ENCODE measurements around the gene GARIN3.
"Not testable (repeated sequence)": the region's sequence is repeated elsewhere in the genome, so short reads cannot be mapped to it uniquely, and the experiment has no call there.

The GARIN3 gene

DNA sequence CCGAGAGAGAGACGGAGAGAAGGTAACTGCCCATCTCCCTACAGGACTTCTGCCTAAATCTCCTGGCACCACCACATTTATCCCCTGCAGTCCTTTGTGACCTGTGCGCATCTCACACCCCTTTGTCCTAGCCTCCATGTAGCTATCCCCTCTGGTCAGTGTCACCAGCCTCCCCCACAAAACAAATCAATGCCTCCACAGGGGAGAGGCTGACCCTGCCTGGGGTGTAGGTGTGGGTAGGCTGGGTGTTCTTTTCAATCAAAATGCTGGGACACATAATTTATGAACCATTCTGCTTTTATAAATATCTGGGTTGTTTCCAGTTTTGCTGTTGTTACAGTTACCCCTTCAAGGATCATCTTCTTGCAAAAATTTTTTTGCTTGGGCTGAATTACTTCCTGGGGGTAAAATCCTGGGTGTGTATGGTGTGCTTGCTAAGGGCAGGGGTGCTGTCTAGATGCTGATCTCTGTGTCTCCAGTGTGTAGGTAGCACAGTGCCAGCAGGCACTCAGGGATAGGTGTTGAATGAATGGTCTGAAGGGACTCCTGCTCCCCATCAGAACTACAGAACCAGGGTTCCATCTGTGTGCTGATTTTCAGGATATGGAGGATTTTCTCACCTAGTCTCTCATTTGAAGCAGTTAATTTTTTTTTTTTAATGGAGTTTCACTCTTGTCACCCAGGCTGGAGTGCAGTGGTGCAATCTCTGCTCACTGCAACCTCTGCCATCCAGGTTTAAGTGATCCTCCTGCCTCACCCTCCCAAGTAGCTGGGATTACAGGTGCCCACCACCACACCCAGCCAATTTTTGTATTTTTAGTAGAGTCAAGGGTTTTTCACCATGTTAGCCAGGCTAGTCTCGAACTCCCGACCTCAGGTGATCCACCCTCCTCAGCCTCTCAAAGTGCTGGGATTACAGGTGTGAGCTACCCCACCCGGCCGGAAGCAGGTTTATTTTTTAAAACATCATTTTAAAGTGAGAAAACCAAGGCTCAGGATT lies at the start of gene GARIN3:
Gene GARIN3, minus strand, starts transcription at position 51 of the 1,000 bp plus-strand sequence. CDS start 96 bp downstream, outside the sequence.
- DNase-seq, result no peak

DNA sequence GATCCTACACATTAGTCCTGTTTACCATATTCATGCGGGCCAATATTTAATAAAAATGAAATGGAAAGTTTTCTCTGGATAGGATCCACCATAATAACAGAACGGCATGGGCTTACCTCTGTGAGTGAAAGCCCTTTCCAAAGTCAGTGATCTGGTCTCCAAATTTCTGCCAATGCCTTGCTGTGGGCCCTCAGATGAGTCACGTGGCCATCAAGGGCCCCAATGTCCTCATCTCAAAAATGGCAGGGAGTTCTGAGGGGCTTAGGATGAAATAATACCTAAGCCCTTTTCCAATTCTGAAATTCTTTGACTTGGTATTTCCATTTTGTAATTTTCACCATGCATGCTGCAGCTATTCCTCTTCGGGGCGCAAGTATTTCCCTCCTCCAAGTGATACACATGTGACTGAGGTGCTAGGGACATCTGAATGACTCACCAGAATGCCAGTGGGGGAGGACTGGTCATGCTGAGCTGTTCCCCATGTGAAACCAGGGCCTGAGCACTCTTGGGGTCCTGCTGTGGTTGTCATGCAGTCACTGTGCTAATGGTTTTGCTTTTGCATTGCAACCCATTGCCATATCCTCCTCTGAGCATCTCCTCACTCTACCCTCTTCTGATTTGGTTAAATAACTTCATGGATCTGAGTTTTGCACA lies 49.6 kb upstream of the GARIN3 start:
- DNase-seq, result no peak

DNA sequence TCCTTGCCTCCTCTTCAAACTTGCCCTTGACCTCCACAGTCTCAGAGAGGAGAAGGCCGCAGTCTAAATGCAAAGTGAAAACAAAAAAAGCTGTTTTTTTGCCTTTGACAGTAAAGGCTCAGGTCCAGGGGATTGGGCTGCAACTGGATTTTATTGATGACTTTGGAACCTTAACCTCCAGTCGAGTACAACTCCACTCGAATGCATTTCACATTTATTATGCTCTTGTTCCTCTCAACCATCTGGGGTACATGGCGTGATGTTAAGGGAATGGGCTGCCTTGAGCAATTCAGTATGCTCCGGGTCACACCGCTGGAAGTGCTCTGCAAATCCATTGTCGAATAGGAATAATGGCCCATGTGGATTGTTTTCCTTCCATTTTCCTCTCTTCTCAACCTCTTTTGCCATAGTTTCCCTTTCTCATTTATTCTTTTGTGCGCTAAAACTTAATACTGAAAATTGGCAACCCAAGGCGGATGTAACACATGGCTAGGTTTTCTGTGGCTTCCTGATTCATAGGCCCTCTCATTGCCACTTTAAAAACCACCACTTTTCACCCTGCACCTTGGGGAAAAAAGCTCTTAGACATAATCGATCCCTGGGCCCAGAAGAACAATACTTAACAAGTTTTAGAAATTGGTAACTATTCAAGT lies 48.9 kb upstream of the GARIN3 start:
- DNase-seq, result no peak

DNA sequence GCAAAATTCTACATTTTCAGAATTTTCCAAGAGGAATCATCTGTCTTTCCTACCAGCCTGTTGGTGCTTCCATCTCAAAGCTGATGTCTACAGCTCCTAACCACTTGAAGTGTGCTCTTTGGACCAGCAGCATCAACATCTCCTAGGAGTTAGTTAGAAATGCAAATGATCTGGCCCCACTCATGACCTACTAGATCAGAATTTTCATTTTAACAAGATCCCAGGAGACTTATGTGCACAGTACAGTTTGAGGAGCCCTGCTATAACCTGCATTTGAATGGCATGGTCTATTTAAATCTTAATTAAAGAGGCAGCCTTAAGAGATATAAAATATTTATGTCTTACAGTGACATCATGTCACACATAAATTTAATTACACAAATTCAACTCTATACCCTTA lies 48.4 kb upstream of the GARIN3 start:
- DNase-seq, result no peak

DNA sequence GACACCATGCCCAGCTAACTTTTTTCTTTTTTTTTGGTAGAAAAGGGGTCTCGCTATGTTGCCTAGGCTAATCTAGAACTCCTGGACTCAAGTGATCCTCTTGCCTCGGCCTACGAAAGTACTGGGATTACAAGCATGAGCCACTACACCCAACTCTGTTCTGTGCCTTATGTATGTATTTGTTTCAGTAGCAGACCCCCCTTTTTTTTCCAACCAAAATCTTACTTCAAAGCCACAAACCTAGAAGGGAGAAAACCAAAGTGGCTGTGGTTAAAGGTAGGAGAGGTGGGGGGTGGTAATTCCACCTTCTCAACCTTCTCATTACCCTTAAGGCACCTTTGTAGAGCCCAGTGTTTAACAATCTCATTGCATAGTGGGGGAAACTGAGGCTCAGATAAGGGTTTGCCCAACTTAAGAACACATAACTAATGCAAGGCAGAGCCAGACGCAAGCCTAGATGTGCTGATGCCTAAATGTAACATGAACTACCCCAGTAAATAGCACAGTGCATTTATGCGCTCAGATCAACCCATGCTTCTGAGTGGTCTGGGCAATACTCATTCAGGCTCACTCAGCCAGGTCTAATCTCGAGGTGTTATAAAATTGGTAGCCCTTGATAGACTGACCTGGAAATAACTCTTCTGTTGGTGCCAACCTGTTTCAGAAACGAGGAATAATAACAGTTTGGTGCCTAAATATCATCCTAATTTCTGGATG lies 47.6 kb upstream of the GARIN3 start:
- no peak for DNase-seq

DNA sequence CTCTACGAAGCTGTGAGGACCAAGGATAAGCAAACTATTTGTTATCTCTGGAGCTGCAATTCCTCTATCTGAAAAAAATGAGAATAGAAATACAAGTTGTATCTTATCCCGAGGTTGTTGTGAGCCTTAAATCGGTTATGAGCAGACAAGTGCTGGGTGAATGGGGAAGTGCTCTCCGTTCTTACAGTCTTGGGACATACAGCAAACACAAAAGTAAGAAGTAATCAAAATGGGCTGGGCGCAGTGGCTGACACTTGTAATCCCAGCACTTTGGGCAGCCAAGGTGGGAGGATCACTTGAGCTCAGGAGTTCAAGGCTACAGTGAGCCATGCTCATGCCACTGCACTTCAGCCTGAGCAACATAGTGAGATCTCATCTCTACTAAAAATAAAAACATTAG lies 46.2 kb upstream of the GARIN3 start:
- no peak for DNase-seq

DNA sequence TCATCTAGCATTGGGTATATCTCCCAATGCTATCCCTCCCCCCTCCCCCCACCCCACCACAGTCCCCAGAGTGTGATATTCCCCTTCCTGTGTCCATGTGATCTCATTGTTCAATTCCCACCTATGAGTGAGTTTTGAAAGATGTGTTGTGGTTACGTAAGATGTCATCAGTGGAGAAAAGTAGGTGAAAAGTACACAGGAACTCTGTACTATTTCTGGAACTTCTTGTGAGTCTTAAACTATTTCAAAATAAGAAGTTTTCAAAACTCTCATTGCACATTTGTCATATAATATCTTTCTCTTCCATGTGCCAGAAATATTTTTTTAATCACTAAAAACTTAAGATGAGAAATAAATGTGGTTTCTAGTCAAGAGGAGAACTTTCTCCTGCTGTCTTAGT lies 44.6 kb upstream of the GARIN3 start:
- DNase-seq, result not testable (repeated sequence)

DNA sequence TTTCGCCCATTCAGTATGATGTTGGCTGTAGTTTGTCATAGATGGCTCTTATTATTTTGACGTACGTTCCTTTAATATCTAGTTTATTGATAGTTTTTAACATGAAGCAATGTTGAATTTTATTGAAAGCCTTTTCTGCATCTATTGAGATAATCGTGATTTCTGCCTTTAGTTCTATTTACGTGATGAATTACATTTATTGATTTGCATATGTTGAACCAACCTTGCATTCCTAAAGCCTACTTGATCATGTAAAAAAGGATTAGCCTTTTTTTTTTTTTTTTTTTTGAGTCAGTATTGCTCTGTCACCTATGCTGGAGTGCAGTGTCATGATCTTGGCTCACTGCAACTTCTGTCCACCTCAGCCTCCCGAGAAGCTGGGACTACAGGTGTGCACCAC lies 39.6 kb upstream of the GARIN3 start:
- DNase-seq, result no peak

DNA sequence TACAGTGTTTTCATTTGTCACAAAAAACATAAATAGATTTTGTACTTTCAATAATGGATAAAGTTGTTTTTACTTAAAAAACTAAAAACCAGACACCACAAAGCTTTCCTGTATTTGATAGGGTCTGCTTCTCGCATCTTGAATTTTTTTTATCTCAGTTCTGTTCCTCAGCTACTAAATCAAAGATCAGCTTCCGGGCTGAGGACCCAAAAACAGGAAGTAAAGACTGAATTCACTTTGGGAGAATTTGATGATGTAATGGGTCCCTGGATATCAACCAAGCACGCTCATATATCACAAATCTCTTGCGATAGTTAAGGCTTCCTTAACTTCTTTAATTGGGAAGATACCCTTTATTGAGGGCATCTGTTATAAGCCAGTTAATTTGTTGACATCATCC lies 38.7 kb upstream of the GARIN3 start:
- DNase-seq, result no peak

DNA sequence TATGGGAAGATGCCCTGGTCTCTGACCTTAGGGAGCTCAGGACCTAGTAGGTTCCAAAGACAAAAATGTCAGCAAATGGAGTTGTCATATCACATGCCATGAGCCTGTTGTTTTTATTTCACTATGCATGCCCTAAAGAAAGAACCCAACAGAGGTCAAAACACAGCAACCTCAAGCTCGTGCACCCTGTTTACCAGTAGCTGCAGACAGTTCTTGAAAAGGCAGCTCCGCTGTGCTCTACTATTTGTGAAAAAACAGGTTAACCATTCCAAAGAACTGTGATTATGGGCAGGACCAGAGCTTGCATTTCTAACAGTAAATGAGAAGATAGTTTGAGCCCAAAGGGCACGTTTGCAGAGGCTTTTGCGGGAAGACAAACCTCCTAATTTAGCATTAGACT lies 37.4 kb upstream of the GARIN3 start:
- no peak for DNase-seq

DNA sequence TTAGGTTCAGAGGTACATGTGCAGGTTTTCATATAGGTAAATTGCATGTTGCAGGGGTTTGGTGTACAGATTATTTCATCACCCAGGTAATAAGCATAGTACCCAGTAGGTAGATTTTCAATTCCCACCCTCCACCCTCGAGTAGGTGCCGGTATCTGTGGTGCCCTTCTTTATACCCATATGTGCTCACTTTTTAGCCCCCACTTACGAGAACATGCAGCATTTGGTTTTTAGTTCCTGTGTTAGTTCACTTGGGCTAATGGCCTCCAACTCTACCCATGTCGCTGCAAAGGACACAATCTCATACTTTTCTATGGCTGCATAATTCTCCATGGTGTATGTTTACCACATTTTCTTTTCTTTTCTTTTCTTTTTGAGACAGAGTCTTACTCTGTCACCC lies 35.8 kb upstream of the GARIN3 start:
- no peak for DNase-seq

DNA sequence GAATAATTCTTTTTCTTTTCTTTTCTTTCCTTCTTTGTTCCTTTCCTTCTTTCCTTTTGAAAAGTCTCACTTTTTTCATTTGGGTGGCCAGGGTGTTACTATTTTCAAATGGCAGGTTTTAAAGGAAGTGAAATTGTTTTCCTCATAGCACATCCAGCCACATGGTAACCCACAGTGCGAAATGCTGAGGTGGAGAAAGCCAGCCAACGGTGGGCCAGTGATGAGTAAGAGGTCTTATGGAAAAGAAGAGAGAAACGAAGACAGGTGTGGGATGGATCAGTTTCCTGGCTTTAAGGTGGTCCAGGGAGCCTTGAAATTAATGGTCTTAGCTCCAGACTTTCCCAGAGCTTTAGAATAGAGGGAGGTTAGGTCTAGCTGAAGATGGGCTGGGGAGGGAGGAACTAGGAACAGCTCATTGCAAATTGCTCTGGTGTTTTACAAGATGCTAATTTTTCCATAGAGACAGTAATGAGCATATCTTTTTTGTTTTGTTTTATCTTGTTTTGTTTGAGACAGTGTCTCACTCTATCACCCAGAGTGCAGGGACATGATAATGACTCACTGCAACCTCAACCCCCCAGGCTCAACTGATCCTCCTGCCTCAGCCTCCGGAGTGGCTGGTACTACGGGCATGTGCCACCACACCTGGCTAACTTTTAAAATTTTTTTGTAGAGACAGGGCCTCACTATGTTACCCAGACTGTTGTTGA lies 32.4 kb upstream of the GARIN3 start:
- no peak for DNase-seq

DNA sequence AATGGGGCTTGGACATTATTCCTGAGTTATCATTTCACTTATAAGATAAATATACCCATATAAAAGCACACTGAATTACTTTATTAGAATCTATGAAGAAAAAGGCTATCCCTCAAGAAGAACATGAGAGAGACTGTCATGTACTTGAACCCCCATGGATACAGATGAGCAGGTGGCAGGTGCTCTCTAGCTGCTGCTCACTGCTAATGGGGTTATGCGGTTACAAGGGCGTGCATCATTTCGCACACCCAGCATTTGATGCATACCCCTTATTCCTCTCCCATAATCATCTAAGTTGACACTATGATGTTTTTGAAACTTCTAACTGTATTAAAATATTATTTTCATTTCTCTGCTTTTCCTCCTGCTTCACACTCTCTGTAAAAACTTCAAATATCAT lies 31.0 kb upstream of the GARIN3 start:
- DNase-seq, result no peak

DNA sequence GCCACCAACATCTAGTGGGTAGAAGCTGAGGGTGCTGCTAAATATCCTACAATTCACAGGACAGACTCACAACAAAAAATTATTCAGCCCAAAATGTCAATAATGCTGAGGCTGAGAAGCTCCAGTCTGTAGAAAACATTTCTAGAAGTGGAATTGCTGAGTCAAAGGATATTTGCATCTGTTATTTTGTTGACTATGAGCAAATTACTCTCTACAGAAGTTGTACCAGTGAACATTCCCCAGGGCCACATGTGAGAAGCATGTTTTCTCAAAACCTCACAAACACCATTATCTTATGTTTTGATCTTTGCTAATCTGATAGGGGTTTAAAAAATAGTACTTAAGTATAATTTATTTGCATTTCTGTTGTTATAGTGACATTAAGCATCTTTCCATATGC lies 30.0 kb upstream of the GARIN3 start:
- no peak for DNase-seq

DNA sequence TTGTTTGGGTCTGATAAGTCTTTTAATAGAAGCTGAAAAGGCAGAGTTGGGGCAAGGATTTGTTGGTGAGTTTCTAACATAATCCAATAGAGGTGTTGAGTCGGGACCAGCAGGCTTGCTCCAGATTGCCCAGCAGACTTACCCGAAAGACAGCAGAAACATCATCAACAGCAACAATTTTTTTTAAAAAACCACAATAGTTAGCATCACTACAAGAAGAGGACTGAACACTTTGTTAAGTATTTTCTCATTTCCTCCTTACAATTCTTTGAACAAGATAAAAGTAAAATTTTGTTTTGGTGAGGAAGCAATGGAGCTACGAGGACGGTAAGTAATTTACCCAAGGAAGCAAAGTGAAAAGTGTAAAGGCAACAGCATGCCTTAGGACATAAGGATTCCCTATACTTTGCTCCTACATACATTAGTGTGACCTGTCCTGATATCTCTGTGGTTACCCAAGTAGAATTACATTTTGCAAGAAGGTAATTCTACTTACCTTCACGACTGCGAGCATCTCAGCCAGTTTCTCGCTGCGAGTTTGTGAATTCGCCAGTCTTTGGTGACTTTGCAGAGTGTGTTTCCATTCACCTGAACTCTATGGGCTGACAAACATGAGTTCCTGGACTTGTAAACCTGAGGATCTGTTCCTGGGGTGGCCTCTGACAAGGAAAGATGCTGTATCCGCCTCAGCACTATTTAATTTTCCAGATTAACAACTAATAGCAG lies 27.8 kb upstream of the GARIN3 start:
- no peak for DNase-seq

DNA sequence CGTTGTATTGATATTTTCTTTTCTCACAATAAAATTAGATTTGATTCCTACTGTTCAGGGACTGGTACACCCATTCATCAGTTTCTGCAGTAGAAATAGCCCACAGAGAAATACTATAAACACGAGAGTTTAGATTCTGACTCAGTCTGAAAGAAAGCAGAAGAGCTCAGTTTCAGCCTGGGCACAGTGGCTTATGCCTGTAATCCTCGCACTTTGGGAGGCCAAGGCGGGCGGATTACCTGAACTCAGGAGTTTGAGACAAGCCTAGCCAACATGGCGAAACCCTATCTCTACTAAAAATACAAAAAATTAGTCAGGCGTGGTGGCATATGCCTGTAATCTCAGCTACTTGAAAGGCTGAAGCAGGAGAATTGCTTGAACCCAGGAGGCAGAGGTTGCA lies 23.2 kb upstream of the GARIN3 start:
- no peak for DNase-seq

DNA sequence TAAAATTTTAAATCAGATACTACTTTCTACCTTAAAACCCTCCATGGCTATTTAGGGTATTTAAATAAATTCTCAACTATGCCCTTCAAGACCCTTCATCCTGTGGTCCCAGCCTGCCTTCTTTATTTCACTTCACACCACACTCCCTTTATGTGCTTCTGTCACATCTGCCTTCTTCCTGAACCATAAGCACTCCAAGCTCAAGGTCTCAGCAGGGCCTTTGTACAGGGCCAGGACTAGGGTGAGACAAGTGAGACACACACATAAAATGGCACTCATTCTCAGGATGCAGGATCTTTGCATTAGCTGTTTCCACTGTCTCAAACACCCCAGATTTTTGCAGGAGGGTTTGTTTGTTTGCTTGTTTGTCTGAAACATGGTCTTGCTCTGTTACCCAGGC lies 22.2 kb upstream of the GARIN3 start:
- DNase-seq, result no peak

DNA sequence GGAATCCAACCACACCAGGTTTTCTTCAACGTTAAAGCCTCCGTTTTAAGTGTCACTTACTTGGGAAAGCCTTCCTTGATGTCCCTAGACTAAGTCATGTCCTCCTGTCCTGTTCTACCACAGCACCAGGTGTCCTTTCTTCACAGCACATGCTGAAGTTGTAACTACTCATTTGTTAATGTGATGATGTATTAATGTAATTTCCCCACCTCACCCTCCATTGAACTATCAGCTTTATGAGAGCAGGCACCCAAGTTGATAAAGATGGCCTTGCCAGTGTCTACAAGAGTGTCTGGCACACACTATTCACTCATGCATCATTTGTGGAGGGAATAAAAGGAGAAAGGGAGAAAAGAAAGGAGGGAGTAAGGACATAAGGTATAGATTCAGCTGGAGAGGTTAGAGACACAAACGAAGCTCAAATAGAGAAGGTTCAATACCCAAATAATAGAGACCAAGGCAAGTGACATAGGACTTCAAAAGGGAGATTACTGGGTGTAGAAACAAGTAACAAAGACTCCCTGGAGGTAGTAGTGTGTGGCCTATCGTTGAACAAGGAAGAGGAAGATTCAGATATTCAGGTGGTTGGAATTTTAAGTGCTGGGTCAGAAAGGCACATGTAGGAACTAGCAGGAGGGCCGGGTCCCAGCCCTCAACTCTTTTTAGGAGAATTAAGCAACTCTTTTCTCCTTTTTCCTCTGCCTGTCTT lies 21.1 kb upstream of the GARIN3 start:
- DNase-seq, result no peak

DNA sequence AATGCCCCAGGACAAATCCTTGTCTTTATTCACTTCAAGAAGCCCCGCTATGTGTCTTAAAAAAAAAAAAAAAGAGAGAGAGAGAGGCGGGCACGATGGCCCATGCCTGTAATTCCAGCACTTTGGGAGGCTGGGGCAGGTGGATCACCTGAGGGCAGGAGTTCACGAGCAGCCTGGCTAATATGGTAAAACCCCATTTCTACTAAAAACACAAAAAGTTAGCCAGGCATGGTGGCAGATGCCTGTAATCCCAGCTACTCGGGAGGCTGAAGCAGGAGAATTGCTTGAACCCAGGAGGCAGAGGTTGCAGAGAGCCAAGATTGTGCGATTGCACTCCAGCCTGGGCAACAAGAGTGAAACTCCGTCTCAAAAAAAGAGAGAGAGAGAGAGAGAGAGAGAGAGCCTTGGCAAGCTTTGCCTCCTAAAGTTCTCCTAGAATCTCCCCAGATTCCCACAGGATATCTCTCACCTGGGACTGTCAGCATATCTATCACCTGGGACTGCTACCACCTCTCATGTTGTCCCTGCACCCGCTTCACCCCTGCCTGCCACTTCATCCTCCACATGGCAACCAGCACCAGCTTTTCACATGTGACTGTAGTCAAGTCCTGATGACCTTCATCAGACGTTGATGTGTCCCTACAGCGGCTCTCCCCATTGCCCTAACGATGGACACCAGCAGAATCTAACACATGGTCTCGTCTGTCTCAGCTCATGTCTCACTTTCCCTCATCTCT lies 20.4 kb upstream of the GARIN3 start:
- DNase-seq, result no peak

DNA sequence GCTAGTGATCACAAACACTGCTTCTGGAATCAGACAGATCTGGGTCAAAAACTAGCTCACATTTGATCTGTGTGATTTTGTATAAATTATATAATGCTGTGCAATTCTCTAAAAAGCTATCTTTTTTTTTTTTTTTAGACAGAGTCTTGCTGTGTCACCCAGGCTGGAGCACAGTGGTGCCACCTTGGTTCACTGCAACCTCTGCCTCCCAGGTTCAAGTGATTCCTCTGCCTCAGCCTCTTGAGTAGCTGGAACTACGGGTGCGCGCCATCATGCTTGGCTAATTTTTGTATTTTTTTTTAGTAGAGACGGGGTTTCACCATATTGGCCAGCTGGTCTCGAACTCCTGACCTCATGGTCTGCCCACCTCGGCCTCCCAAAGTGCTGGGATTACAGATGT lies 19.1 kb upstream of the GARIN3 start:
- not testable (repeated sequence) for DNase-seq
